ENCODE data around the gene PADI3.

DNA sequence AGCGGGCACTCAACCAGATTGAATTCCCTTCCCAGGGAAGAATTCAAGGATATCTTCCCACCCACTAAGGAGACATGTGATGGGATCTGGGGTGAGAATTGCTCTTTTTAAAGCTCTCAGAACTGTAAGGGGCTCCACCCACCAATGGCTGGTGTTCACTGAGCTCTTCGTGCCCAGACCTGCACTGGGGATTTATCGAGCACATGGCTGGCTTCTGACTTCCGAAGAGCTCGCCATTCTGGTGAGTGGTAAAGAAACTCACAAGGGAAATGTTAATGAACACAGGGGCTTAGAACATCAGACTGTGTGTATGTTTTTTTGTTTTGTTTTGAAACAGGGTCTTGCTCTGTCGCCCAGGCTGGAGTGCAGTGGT lies 9.8 kb downstream of the PADI3 start:
- TF ChIP-seq, protein P1, sequence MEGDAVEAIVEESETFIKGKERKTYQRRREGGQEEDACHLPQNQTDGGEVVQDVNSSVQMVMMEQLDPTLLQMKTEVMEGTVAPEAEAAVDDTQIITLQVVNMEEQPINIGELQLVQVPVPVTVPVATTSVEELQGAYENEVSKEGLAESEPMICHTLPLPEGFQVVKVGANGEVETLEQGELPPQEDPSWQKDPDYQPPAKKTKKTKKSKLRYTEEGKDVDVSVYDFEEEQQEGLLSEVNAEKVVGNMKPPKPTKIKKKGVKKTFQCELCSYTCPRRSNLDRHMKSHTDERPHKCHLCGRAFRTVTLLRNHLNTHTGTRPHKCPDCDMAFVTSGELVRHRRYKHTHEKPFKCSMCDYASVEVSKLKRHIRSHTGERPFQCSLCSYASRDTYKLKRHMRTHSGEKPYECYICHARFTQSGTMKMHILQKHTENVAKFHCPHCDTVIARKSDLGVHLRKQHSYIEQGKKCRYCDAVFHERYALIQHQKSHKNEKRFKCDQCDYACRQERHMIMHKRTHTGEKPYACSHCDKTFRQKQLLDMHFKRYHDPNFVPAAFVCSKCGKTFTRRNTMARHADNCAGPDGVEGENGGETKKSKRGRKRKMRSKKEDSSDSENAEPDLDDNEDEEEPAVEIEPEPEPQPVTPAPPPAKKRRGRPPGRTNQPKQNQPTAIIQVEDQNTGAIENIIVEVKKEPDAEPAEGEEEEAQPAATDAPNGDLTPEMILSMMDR (IDR thresholded peaks at IDR 0.05), result no peak
- TF ChIP-seq EP300 (IDR thresholded peaks at IDR 0.05), result no peak
- TF ChIP-seq POLR2A (IDR thresholded peaks at IDR 0.05; ENCODE audit: low read depth), result no peak
- no peak for TF ChIP-seq POLR2AphosphoS5 (IDR thresholded peaks at IDR 0.05)
